ENCODE data around the gene PCDH10.
A peak's percentile ranks its signal among the peaks of the same experiment; 100 is the strongest.

DNA sequence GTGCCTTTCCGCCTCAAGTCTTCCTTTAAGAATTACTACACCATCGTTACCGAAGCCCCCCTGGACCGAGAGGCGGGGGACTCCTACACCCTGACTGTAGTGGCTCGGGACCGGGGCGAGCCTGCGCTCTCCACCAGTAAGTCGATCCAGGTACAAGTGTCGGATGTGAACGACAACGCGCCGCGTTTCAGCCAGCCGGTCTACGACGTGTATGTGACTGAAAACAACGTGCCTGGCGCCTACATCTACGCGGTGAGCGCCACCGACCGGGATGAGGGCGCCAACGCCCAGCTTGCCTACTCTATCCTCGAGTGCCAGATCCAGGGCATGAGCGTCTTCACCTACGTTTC is 2.2 kb downstream of the PCDH10 start:
- TF ChIP-seq, protein P1, sequence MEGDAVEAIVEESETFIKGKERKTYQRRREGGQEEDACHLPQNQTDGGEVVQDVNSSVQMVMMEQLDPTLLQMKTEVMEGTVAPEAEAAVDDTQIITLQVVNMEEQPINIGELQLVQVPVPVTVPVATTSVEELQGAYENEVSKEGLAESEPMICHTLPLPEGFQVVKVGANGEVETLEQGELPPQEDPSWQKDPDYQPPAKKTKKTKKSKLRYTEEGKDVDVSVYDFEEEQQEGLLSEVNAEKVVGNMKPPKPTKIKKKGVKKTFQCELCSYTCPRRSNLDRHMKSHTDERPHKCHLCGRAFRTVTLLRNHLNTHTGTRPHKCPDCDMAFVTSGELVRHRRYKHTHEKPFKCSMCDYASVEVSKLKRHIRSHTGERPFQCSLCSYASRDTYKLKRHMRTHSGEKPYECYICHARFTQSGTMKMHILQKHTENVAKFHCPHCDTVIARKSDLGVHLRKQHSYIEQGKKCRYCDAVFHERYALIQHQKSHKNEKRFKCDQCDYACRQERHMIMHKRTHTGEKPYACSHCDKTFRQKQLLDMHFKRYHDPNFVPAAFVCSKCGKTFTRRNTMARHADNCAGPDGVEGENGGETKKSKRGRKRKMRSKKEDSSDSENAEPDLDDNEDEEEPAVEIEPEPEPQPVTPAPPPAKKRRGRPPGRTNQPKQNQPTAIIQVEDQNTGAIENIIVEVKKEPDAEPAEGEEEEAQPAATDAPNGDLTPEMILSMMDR (IDR thresholded peaks at IDR 0.05; ENCODE audit: extremely low read depth in 1 of 2, insufficient read depth in 1 of 2, low read depth in 1 of 2, low read length in 2 of 2): peak in 1 of 2 donors; percentile 7
- no peak for TF ChIP-seq POLR2A (IDR thresholded peaks at IDR 0.05; ENCODE audit: low read depth, low read length)
- no peak for TF ChIP-seq POLR2AphosphoS5 (IDR thresholded peaks at IDR 0.05; ENCODE audit: insufficient read depth, low read depth, low read length)

Measured in endothelial cell of umbilical vein (primary cell).